ENCODE measurements around the gene RHAG.

Gene RHAG

DNA sequence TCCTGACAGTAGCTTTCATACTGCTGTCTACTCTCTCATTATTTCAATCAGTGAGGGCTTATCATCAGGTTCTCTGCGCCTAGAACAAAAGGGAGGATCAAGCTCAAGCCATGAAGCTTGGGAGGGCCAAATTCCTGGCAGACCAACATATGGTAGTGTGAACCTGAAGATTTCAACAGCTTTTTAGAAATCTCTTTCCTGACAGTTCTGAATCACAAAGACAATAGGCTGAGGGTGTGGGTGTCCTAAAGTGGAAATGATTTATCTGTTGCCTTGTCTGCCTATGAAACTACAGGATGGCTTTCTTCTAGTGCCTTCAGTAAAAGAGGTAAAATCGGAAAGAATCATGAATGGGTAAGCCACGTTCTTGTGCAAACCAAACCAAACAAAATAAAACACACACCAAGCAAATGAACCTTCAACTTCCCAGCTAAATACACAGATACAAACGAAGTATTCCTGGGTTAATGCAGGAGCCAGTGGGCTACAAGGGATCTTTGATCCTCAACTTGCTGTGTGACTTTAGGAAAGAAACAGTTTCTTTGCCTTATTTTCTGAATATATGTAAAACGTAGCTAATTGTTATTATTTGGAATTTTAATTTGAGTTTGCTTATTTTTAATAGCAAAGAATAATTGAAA lies 2.7 kb upstream of the RHAG start:
- TF ChIP-seq, protein P1, sequence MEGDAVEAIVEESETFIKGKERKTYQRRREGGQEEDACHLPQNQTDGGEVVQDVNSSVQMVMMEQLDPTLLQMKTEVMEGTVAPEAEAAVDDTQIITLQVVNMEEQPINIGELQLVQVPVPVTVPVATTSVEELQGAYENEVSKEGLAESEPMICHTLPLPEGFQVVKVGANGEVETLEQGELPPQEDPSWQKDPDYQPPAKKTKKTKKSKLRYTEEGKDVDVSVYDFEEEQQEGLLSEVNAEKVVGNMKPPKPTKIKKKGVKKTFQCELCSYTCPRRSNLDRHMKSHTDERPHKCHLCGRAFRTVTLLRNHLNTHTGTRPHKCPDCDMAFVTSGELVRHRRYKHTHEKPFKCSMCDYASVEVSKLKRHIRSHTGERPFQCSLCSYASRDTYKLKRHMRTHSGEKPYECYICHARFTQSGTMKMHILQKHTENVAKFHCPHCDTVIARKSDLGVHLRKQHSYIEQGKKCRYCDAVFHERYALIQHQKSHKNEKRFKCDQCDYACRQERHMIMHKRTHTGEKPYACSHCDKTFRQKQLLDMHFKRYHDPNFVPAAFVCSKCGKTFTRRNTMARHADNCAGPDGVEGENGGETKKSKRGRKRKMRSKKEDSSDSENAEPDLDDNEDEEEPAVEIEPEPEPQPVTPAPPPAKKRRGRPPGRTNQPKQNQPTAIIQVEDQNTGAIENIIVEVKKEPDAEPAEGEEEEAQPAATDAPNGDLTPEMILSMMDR (IDR thresholded peaks at IDR 0.05; ENCODE audit: control insufficient read depth, insufficient read depth, low read depth, low read length, missing control alignments) = no peak
- H3K4me3 ChIP-seq (ENCODE audit: control insufficient read depth, low read depth, low read length) = no peak overlapping the region
- DNase-seq (ENCODE audit: low read depth) = no peak

DNA sequence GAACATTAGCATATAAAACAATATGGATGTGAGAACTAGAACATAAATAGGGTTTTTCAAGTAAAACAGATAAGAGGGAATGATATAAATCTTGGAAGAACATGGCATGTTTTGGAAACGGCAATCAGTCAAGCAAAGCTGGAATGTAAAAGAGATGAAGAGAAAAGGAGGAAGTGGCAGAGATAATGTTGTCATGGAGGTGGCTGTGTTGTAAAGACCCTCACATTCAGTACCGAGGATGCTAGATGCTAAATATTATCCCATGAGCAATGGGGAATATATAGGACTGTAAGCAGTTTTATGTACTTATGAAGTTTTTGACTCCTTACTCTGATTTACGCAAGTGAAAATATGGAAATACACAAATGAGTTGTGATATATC lies 702 bp upstream of the RHAG start:
- no peak overlapping the region for H3K4me3 ChIP-seq (ENCODE audit: control insufficient read depth, low read depth, low read length)
- DNase-seq (ENCODE audit: low read depth) = no peak
- TF ChIP-seq, protein P1 (IDR thresholded peaks at IDR 0.05; ENCODE audit: control insufficient read depth, insufficient read depth, low read depth, low read length, missing control alignments) = no peak

DNA sequence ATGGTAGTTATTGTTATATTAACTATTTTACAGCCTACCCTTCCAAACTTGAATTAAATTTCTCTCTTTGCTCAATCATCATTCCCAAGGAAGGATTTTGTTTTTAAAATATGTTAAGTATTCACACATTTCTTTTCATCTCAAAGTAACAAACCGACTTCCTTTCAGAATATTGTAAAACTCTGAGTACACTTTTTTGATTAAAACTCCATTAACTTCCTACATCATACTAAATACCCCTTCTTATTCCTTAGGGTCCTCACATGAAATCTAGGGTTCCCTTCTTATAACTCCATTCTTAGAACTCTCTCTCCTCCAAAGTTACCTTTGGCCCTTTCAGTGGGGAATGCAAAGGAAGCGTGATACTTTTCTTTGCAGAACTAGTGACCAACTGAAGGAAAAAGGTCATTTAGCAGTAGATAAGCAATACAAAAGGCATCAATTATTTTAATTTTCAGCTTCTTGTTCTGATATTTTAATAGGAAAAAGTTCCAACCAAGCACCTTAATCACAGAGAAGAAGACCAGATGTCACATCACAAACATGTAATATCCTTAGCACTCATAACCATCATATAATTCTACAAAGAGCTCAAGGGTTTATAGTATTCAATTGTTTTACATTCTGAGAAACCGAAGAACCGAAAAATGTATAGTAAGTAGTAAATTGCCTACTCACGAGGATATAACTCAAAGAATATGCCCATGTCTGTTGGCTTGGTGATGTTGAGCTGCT lies 494 bp downstream of the RHAG start:
- no peak for DNase-seq (ENCODE audit: low read depth)
- TF ChIP-seq, protein P1 (IDR thresholded peaks at IDR 0.05; ENCODE audit: control insufficient read depth, insufficient read depth, low read depth, low read length, missing control alignments) = no peak
- no peak overlapping the region for H3K4me3 ChIP-seq (ENCODE audit: control insufficient read depth, low read depth, low read length)

DNA sequence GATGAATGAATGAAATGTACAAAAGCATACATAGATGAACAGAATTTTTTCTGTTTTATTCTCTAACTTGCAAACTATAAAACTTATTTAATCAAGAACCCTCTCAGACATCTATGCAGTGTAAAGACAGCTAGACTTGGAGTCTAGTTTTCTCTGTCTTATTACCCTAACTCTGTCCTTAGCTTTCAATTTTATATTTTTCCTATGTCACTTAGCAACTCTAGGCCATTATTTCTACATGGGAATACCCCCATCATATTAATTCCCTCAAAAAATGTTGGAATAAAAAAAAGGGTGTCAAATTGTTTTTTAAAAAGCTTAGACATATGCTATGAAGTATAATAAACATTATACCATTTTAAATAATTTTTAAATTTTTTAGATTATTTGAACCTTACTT lies 1.2 kb downstream of the RHAG start:
- DNase-seq (ENCODE audit: low read depth) = no peak
- H3K4me3 ChIP-seq (ENCODE audit: control insufficient read depth, low read depth, low read length) = no peak overlapping the region
- TF ChIP-seq, protein P1 (IDR thresholded peaks at IDR 0.05; ENCODE audit: control insufficient read depth, insufficient read depth, low read depth, low read length, missing control alignments) = no peak

DNA sequence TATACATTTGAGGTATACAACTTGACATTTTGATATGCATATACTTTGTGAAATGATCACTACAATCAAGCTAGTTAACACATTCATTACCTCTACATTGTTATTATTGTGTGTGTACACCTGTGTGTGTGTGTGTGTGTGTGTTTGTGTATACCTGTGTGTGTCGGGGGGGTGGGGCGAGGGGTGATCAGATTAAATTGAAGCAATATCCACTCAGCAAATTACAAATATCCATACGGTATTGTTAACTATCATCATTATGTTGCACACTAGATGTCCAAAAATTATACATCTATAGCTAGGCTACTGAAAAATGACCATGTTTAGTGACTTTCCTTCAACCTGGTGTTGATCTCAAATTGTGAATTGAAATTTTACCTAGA lies 1.8 kb downstream of the RHAG start:
- TF ChIP-seq, protein P1 (IDR thresholded peaks at IDR 0.05; ENCODE audit: control insufficient read depth, insufficient read depth, low read depth, low read length, missing control alignments) = no peak
- no peak for DNase-seq (ENCODE audit: low read depth)
- H3K4me3 ChIP-seq (ENCODE audit: control insufficient read depth, low read depth, low read length) = no peak overlapping the region

DNA sequence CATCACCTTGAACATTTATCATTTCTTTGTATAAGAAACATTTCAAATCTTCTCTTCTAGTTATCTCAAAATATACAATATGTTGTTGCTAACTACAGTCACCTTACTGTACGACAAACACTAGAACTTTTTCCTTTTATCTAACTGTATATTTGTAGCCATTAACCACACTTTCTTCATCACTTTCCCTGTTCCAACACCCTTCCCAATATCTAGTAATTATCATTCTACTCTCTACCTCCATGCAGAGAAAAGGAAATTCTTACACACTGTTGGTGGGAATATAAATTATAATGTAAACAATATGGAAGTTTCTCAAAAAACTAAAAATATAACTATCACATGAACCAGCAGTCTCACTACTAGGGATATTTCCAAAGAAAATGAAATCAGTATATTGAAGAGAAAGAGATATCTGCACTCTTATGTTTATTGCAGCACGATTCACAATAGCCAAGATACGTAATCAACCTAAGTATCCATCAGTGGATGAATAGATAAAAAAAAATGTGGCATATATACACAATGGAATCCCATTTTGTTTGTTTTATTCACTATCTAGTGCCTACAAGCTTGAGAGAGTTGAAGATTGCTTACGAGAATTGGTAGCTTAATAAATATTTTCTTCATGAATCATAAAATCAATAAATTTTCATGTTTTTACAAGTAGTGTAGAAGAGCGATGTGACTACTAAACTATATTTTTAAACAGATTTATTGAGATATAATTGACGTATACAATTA lies 2.4 kb downstream of the RHAG start:
- TF ChIP-seq, protein P1 (IDR thresholded peaks at IDR 0.05; ENCODE audit: control insufficient read depth, insufficient read depth, low read depth, low read length, missing control alignments) = no peak
- no peak overlapping the region for H3K4me3 ChIP-seq (ENCODE audit: control insufficient read depth, low read depth, low read length)
- DNase-seq (ENCODE audit: low read depth) = no peak
